Left renal cortex interstitium (tissue), 4 donors: Measurements from ENCODE around the gene FADD. TPM values are rescaled to one million over a fixed set of nuclear protein-coding genes. Genes with fewer than 3 reads are reported as not detected.
"Not testable (repeated sequence)": the region's sequence is repeated elsewhere in the genome, so short reads cannot be mapped to it uniquely, and the experiment has no call there.

Experiments
- DNase-seq, 4 donors: peaks; one replicate each; pipeline ENCODE4 v3.0.0-alpha.2; 2013; ENCODE audit warnings: low read depth in 4 of 4, low spot score in 2 of 4, missing footprints in 1 of 4
- polyA plus RNA-seq, 4 donors: library from polyadenylated mRNA; unstranded; fragments of 120-200 nt; gene quantifications; one replicate each; pipeline ENCODE4 v1.2.1, GENCODE V29; 2013; ENCODE audit not compliant: insufficient read length in 4 of 4

Gene FADD
- polyA plus RNA-seq, 4 donors = 14.2 to 22.4 (median 18.0) TPM

GRCh38 chr11:70201882-70202861 lies 924 bp upstream of the FADD start:
- DNase-seq = no peak

DNA sequence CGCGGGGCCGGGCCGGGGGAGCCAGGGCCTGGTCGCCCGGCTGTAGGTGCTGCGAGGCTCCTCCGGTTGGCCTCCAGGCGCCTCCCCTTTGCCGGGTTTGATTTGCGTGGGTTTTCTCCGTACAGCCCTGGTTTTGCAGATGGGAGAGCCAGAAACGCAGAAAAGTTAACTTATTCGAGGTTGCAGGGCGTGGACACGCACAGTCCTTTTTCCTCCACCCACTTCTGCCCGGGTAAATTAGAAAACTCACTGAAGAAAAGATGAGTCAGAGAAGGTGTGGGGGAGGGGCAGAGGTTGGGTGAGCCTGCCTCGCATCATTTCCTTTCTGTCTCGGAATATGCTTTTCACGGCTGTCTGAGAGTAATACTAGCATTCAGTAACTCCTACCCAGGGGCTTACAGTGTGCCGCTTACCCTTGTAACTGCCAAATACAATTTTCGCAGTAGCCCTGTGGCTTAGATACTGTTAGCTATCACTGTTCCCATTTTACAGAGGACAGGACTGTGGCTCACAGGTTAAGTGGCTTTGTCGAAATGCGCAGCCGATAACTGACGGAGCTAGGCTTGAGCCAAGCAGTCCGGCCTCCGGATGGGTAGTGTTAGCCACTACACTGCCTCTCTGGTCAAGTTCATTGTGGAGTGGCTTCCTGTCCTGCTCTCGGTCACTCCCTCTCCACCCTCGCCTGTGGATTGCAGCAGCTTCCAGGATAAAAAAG lies 812 bp downstream of the FADD start:
- peak in 2 of 4 donors; percentile 18 to 27 for DNase-seq

GRCh38 chr11:70204466-70204799 lies 1.3 kb downstream of the FADD start:
- no peak for DNase-seq

GRCh38 chr11:70205049-70205725 lies 2.1 kb downstream of the FADD start:
- DNase-seq = no peak

DNA sequence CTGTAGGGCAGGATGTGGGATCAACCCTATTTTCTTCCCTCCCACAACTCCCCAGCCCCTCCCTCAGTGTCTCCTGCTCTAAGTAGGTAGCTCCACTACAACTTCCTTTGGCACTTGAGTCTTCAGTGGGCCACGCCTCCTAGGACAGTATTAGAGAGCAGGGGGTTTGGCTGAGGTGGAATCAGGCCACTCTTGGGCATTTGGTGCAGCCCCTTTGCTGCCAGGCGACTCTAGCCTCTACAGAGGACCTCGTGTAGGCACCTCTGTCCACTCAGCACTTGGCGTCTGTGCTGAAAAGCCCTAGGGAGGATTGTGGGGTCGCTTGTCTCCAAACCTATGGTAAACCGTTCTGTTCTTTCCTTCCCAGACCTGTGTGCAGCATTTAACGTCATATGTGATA lies 2.7 kb downstream of the FADD start:
- DNase-seq = no peak

DNA sequence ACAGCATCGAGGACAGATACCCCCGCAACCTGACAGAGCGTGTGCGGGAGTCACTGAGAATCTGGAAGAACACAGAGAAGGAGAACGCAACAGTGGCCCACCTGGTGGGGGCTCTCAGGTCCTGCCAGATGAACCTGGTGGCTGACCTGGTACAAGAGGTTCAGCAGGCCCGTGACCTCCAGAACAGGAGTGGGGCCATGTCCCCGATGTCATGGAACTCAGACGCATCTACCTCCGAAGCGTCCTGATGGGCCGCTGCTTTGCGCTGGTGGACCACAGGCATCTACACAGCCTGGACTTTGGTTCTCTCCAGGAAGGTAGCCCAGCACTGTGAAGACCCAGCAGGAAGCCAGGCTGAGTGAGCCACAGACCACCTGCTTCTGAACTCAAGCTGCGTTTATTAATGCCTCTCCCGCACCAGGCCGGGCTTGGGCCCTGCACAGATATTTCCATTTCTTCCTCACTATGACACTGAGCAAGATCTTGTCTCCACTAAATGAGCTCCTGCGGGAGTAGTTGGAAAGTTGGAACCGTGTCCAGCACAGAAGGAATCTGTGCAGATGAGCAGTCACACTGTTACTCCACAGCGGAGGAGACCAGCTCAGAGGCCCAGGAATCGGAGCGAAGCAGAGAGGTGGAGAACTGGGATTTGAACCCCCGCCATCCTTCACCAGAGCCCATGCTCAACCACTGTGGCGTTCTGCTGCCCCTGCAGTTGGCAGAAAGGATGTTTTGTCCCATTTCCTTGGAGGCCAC lies 3.3 kb downstream of the FADD start:
- DNase-seq = no peak

- DNase-seq = no peak
Observed at GRCh38 chr11:70206982-70207376, 3.9 kb downstream of the FADD start.

GRCh38 chr11:70207531-70208131 lies 4.5 kb downstream of the FADD start:
- no peak for DNase-seq

DNA sequence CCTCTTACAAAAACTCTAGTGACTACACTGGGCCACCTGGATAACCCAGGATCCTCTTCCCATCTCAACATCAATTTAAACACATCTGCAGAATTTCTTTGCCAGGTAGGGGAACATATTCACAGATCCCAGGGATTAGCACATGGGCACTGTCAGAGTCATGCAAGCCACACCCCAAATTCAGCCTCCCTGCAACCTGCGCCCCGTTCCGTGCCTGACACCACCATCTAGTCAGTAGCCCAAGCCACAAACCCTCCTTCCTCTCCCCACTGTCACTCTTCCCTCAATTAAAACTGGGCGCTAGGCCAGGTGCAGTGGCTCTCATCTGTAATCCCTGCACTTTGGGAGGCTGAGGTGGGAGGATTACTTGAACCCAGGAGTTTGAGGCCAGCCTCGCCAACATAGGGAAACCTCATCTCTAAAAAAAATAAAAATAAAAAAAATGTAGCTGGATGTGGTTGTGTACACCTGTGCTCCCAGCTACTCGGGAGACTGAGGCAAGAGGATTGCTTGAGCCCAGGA lies 6.4 kb downstream of the FADD start:
- no peak for DNase-seq

GRCh38 chr11:70210051-70210501 lies 7.0 kb downstream of the FADD start:
- DNase-seq = no peak

DNA sequence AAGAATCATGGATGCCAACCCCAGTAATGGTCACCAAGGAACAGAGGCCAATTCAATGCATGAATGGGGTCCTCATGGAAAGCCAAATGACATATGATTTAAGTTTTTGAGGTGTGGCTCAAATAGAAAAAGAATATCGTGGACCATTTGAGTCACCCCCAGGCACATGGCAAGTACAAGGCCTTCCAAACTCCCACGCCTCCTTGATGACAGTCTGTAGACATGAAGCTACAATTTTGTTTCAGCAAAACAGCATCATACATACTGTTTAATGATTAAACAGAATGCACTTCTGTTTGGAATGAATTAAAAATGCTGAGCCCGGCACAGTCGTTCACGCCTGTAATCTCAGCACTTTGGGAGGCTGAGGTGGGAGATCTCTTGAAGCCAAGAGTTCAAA lies 7.4 kb downstream of the FADD start:
- DNase-seq = no peak

DNA sequence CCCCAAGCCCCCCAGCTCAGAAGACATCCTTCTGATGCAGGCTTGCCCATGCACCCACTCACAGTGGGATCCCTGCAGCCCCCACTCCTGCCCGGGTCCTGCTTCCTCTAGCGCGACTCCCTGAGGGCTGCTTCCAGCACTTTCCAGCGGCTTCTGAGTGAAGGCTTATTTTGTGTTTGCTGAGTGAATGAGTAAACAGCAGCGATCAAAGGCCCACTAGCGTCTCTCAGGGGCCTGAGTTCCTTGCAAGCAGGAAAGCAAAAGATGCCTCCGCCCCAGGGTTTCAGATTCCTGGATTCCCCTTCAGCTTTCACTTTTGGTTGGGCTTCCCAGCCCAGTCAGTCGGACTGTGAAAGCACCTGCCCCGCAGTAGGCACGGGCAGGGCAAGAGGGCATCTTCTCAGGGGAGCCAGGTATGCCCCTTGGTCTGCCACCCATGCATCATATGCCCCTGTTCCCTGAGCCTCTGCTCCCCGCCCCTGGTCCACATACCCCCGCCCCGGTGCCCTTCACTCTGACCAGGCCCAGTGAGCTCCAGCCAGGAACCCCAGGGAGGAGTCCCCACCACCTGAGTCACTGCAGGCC lies 9.2 kb downstream of the FADD start:
- no peak for DNase-seq

DNA sequence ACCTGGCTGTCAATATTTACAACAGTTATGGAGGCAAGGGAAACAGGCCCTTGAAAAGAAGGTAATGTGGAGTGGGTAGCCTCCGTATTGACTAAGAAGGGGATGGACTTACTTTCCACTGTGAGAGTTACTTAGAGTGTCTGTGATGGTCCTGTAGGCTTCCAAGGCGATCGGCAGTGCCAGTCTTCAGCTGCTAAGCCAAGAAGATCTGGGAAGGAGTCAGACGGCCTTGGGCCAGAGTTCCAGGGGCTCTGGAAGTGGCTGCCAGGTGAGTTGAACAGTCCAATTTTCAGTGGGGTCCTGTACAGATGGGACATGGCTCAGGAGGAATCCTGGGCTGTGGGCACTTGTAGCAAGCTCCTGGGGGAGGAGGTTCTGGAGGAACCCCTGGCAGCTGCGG lies 14.3 kb downstream of the FADD start:
- DNase-seq = not testable (repeated sequence)

DNA sequence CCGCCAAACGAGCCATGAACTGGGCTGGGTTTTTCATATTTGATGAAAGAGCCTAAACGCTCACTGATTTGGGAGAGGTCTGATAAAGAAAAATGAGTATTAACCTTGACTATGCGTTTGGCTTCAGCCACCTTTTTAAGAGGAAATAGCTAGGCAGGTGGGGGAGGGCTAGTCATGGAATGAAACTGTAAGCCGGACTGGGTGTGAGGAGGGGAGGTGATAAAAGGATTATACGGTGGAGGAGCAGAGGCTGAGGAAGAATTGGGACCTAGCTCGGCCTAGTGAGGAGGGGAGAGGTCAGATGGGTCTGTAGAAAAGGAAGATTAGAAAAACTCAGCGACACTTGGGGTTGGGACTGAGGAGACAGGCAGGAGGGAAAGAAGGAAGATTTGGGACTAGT lies 15.0 kb downstream of the FADD start:
- DNase-seq = not testable (repeated sequence)

- no peak for DNase-seq
Observed at GRCh38 chr11:70220136-70220535, 17.0 kb downstream of the FADD start.

GRCh38 chr11:70220920-70221319 lies 17.8 kb downstream of the FADD start:
- DNase-seq = no peak

GRCh38 chr11:70225681-70226177 lies 22.6 kb downstream of the FADD start:
- DNase-seq = no peak

GRCh38 chr11:70226183-70226582 lies 23.1 kb downstream of the FADD start:
- DNase-seq = no peak

- no peak for DNase-seq
Observed at GRCh38 chr11:70226967-70227366, 23.9 kb downstream of the FADD start.
